Measurements from ENCODE around the gene RBMS3. TPM values are rescaled to one million over a fixed set of nuclear protein-coding genes. Genes with fewer than 3 reads are reported as not detected.

The RBMS3 gene
- total and polyA plus RNA-seq, 2 of the 8 experiments (the other 6 are each of a cell fraction or from before 2014, with no cell fraction given): 3.7 to 6.9 TPM

- Histone ChIP-seq H3K18ac (ENCODE audit: extremely low read depth, low read length) (no peak overlapping the region), H3K14ac (ENCODE audit: insufficient read length) (no peak overlapping the region), H2BK5ac (ENCODE audit: low read depth, low read length) (no peak overlapping the region), H4K8ac (ENCODE audit: extremely low read depth, insufficient read depth, low read length) (no peak overlapping the region), H3K4me1 (replicated peaks in 1 of 4; ENCODE audit: control insufficient read depth in 3 of 4, insufficient read depth in 4 of 4, low read length in 3 of 4) (peaks cover under 1% of the 10 kb centered on the region in 4 experiments; a peak in 6 of 7 replicates), H4K5ac (ENCODE audit: insufficient read length, low read depth, low read length) (no peak overlapping the region), H2AFZ (ENCODE audit: low read length) (peak overlapping the region; percentile 22; the same call in 1 of the 2 replicates), H4K91ac (replicated peaks; ENCODE audit: insufficient read length, low read length) (no peak overlapping the region), H3K4me3 (ENCODE audit: extremely low read depth in 1 of 4, insufficient read depth in 2 of 4, low read depth in 3 of 4, low read length in 4 of 4) (no peak overlapping the region), H3K36me3 (ENCODE audit: control insufficient read depth in 2 of 4, insufficient read depth in 4 of 4, low read length in 3 of 4) (no peaks in the 10 kb centered on the region), H3K4me2 (ENCODE audit: insufficient read depth in 1 of 2, low read depth in 2 of 2, low read length in 2 of 2) (no peak overlapping the region), H2BK12ac (ENCODE audit: low read depth, low read length) (no peak overlapping the region), H3K4ac (replicated peaks; ENCODE audit: insufficient read length, low read depth, low read length) (no peak overlapping the region), H3K9ac (replicated peaks in 1 of 4; ENCODE audit: extremely low read depth in 1 of 4, low read depth in 3 of 4, low read length in 3 of 4) (no peak overlapping the region), H3K23ac (ENCODE audit: insufficient read length) (no peak overlapping the region), H2BK15ac (ENCODE audit: low read length) (no peak overlapping the region), H2BK120ac (replicated peaks; ENCODE audit: low read depth, low read length) (no peak overlapping the region), H3K27ac (ENCODE audit: low read depth, low read length) (no peak overlapping the region), H3K23me2 (ENCODE audit: low read depth, low read length) (no peaks in the 10 kb centered on the region), H3K56ac (replicated peaks; ENCODE audit: insufficient read length, low read depth, low read length) (no peak overlapping the region), H3K79me2 (ENCODE audit: control insufficient read depth in 1 of 2, insufficient read depth in 2 of 2, low read length in 2 of 2) (no peaks in the 10 kb centered on the region), H3K79me1 (ENCODE audit: low read depth, low read length) (no peaks in the 10 kb centered on the region), H2AK5ac (ENCODE audit: low read depth, low read length) (no peak overlapping the region; the same call in 1 of the 2 replicates), H4K20me1 (replicated peaks in 1 of 2; ENCODE audit: control insufficient read depth in 1 of 2, insufficient read depth in 2 of 2, low read length in 2 of 2) (no peaks in the 10 kb centered on the region), H3K27me3 (replicated peaks in 1 of 4; ENCODE audit: control insufficient read depth in 3 of 4, extremely low read depth in 1 of 4, insufficient read depth in 3 of 4, low read length in 3 of 4) (no peaks in the 10 kb centered on the region; a peak in 1 of 7 replicates), H3K9me3 (ENCODE audit: insufficient read depth in 2 of 2, low read depth in 1 of 2, low read length in 1 of 2) (no peaks in the 10 kb centered on the region), H2BK20ac (ENCODE audit: low read length) (no peak overlapping the region)
- no peak for DNase-seq (ENCODE audit: low read depth in 1 of 2, low spot score in 2 of 2)
- ChIA-PET CTCF (ENCODE audit: partially characterized antibody) (no interaction called here), POLR2A (ENCODE audit: partially characterized antibody) (no interaction called here)
- 88% methylated on average over 9 of the region's 9 CpGs; no CpG with 5 or more reads in 1 of the 2 experiments for WGBS, 2 experiments (ENCODE audit: extremely low coverage in 1 of 2, insufficient coverage in 1 of 2, insufficient read length in 1 of 2, insufficient replicate concordance in 2 of 2, low coverage in 1 of 2, low lambda C conversion rate in 2 of 2, missing lambda C conversion rate in 1 of 2)
- no peak for FAIRE-seq
- no peak for TF ChIP-seq CBX8 (IDR thresholded peaks at IDR 0.05; ENCODE audit: borderline replicate concordance, low read depth, low read length)
- TF ChIP-seq BRCA1 (IDR thresholded peaks at IDR 0.05; ENCODE audit: low read depth, low read length): no peak
- TF ChIP-seq MAFK (IDR thresholded peaks at IDR 0.05; ENCODE audit: low read depth, low read length): no peak
- TF ChIP-seq RAD21 (IDR thresholded peaks at IDR 0.05 in 1 of 2, conservative IDR thresholded peaks at IDR 0.05 in 1 of 2; ENCODE audit: low read depth in 2 of 2, low read length in 2 of 2): no peak
Observed at GRCh38 chr3:29447946-29448627, 167.2 kb downstream of the RBMS3 start.
